Neural cell (in vitro differentiated cells): ENCODE data around the gene RFC4. TPM values are rescaled to one million over a fixed set of nuclear protein-coding genes. Genes with fewer than 3 reads are reported as not detected.

Experiments used
- H2AFZ ChIP-seq: fragments of 200-600, 300-800 bp; sonication (generic), shearing (Covaris generic); 2 replicates; pipeline ENCODE4 v1.6.0; 2014; ENCODE audit warnings: low read depth, mild to moderate bottlenecking, antibody characterized with exemption, low read length, moderate library complexity
- H3F3A ChIP-seq: fragments of 200-600 bp; shearing (Covaris generic); 2 replicates; pipeline ENCODE4 v1.6.1; 2016; ENCODE audit warnings: mild to moderate bottlenecking, moderate library complexity, mixed read lengths, antibody characterized with exemption, low read length; ENCODE audit not compliant: insufficient read depth, poor library complexity, severe bottlenecking
- H3K27ac ChIP-seq: fragments of 200-600, 300-800 bp; sonication (generic), shearing (Covaris generic); 2 replicates; pipeline ENCODE4 v1.5.1; 2014; ENCODE audit warnings: mild to moderate bottlenecking, low read length, moderate library complexity
- H3K27me3 ChIP-seq: fragments of 300-800, 200-600 bp; sonication (generic), shearing (Covaris generic); 2 replicates; pipeline ENCODE4 v1.6.0; 2014; ENCODE audit warnings: mild to moderate bottlenecking, low read depth, low read length, moderate library complexity; ENCODE audit not compliant: insufficient read depth
- H3K36me3 ChIP-seq: fragments of 300-800, 200-600 bp; sonication (generic), shearing (Covaris generic); 2 replicates; pipeline ENCODE4 v1.5.1; 2014; ENCODE audit warnings: mild to moderate bottlenecking, antibody characterized with exemption, low read length, moderate library complexity; ENCODE audit not compliant: insufficient read depth
- H3K4me2 ChIP-seq: fragments of 300-800, 200-600 bp; sonication (generic), shearing (Covaris generic); 2 replicates; pipeline ENCODE4 v1.6.0; 2014; ENCODE audit warnings: mild to moderate bottlenecking, low read length
- H3K4me3 ChIP-seq: fragments of 300-800, 200-600 bp; sonication (generic), shearing (Covaris generic); 2 replicates; pipeline ENCODE4 v1.5.1; 2014; ENCODE audit warnings: mild to moderate bottlenecking, low read length, moderate library complexity
- H3K79me2 ChIP-seq: fragments of 200-600 bp; shearing (Covaris generic); replicated peaks from 2 replicates; pipeline ENCODE4 v1.6.0; 2014; ENCODE audit warnings: mild to moderate bottlenecking, low read length, moderate library complexity; ENCODE audit not compliant: insufficient read depth
- H3K9ac ChIP-seq: fragments of 300-800, 200-600 bp; sonication (generic), shearing (Covaris generic); 2 replicates; pipeline ENCODE4 v1.6.1; 2016; ENCODE audit warnings: mild to moderate bottlenecking, low read length, mixed read lengths
- H3K9me2 ChIP-seq: fragments of 200-600 bp; shearing (Covaris generic); 2 replicates; pipeline ENCODE4 v1.6.1; 2016; ENCODE audit warnings: mild to moderate bottlenecking, low read length, mixed read lengths; ENCODE audit not compliant: insufficient read depth
- H3K9me3 ChIP-seq: fragments of 200-600, 300-800 bp; sonication (generic), shearing (Covaris generic); 2 replicates; pipeline ENCODE4 v1.6.1; 2016; ENCODE audit warnings: mild to moderate bottlenecking, mixed run types, low read length, moderate library complexity, mixed read lengths
- H4K20me1 ChIP-seq: fragments of 200-600 bp; shearing (Covaris generic); 2 replicates; pipeline ENCODE4 v1.6.1; 2016; ENCODE audit warnings: mild to moderate bottlenecking, mixed run types; ENCODE audit not compliant: insufficient read depth
- EP300 ChIP-seq: fragments of 450-650 bp; conservative IDR thresholded peaks from 2 replicates; pipeline ENCODE4 v1.6.1; 2014; ENCODE audit warnings: antibody characterized with exemption, mild to moderate bottlenecking, moderate library complexity; ENCODE audit not compliant: poor library complexity, severe bottlenecking
- EZH2 ChIP-seq: fragments of 200-600, 300-800 bp; shearing (Covaris generic), sonication (generic); IDR thresholded peaks from 2 replicates; pipeline ENCODE4 v1.6.1; 2014; ENCODE audit warnings: antibody characterized with exemption, low read length, borderline replicate concordance, mild to moderate bottlenecking; ENCODE audit not compliant: insufficient read depth, poor library complexity, severe bottlenecking
- MXI1 ChIP-seq: fragments of 450-650 bp; conservative IDR thresholded peaks from 2 replicates; pipeline ENCODE4 v1.6.1; 2014; ENCODE audit warnings: antibody characterized with exemption, mild to moderate bottlenecking; ENCODE audit not compliant: poor library complexity, severe bottlenecking
- POLR2AphosphoS5 ChIP-seq: IDR thresholded peaks from 2 replicates; pipeline ENCODE4 v1.6.1; 2012
- RAD21 ChIP-seq: fragments of 450-650 bp; conservative IDR thresholded peaks from 2 replicates; pipeline ENCODE4 v1.6.1; 2014; ENCODE audit warnings: antibody characterized with exemption, mild to moderate bottlenecking, moderate library complexity
- SMC3 ChIP-seq: fragments of 450-650 bp; conservative IDR thresholded peaks from 2 replicates; pipeline ENCODE4 v1.6.1; 2014; ENCODE audit warnings: antibody characterized with exemption, mild to moderate bottlenecking, moderate library complexity; ENCODE audit not compliant: poor library complexity
- TAF1 ChIP-seq: IDR thresholded peaks from 2 replicates; pipeline ENCODE4 v1.6.1; 2012; ENCODE audit warnings: low read depth
- polyA plus RNA-seq: library from polyadenylated mRNA; depleted of rRNA; stranded (reverse); fragments of >200 nt; gene quantifications from 2 replicates; pipeline ENCODE4 v1.2.3, GENCODE V29; 2014
- TF ChIP-seq, protein P1 (sequence below): IDR thresholded peaks from 2 replicates; pipeline ENCODE4 v1.6.1; 2012; ENCODE audit warnings: borderline replicate concordance
- TF ChIP-seq, protein P2 (sequence below): fragments of 450-650 bp; IDR thresholded peaks from 2 replicates; pipeline ENCODE4 v1.5.1; 2014; ENCODE audit warnings: antibody characterized with exemption, mild to moderate bottlenecking, moderate library complexity; ENCODE audit not compliant: poor library complexity, severe bottlenecking

The RFC4 gene
- polyA plus RNA-seq, 1 donor from 2014 or later: 85.2 TPM

DNA sequence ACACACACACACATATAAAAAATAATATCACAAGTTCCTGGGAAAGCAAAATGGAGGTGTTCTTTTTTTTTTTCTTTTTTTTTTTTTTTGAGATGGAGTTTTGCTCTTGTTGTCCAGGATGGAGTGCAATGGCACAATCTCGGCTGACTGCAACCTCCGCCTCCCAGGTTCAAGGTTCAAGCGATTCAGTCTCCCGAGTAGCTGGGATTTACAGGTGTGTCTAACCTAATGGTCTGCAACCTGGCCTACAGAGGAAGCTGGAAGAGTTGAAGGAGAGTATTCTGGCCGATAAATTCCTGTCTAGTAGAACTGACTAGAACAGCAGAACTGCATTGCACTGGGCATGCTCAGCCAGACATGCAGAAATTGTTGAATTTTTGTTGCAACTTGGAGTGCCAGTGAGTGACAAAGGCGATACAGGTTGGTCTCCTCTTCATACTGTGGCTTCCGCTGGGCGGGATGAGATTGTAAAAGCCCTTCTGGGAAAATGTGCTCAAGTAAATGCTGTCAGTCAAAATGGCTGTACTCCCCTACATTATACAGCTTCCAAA is 45.3 kb downstream of the RFC4 start:
- H4K20me1 ChIP-seq: no peaks in the 10 kb centered on the region
- TF ChIP-seq SMC3 (no peak), RAD21 (no peak), EZH2 (no peak), TAF1 (no peak), POLR2AphosphoS5 (no peak), MXI1 (no peak)
- TF ChIP-seq, protein P1, sequence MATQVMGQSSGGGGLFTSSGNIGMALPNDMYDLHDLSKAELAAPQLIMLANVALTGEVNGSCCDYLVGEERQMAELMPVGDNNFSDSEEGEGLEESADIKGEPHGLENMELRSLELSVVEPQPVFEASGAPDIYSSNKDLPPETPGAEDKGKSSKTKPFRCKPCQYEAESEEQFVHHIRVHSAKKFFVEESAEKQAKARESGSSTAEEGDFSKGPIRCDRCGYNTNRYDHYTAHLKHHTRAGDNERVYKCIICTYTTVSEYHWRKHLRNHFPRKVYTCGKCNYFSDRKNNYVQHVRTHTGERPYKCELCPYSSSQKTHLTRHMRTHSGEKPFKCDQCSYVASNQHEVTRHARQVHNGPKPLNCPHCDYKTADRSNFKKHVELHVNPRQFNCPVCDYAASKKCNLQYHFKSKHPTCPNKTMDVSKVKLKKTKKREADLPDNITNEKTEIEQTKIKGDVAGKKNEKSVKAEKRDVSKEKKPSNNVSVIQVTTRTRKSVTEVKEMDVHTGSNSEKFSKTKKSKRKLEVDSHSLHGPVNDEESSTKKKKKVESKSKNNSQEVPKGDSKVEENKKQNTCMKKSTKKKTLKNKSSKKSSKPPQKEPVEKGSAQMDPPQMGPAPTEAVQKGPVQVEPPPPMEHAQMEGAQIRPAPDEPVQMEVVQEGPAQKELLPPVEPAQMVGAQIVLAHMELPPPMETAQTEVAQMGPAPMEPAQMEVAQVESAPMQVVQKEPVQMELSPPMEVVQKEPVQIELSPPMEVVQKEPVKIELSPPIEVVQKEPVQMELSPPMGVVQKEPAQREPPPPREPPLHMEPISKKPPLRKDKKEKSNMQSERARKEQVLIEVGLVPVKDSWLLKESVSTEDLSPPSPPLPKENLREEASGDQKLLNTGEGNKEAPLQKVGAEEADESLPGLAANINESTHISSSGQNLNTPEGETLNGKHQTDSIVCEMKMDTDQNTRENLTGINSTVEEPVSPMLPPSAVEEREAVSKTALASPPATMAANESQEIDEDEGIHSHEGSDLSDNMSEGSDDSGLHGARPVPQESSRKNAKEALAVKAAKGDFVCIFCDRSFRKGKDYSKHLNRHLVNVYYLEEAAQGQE: no peak
- no peaks in the 10 kb centered on the region for H3K9me3 ChIP-seq
- H3K27me3 ChIP-seq: no peaks in the 10 kb centered on the region
- no peaks in the 10 kb centered on the region for H3F3A ChIP-seq
- no peaks in the 10 kb centered on the region for H3K36me3 ChIP-seq
- H3K9me2 ChIP-seq: no peaks in the 10 kb centered on the region
- H3K4me2 ChIP-seq: no peak overlapping the region
- H3K9ac ChIP-seq: no peak overlapping the region
- no peaks in the 10 kb centered on the region for H3K79me2 ChIP-seq
- H3K27ac ChIP-seq: no peak overlapping the region
- no peak overlapping the region for H2AFZ ChIP-seq
- no peak overlapping the region for H3K4me3 ChIP-seq

DNA sequence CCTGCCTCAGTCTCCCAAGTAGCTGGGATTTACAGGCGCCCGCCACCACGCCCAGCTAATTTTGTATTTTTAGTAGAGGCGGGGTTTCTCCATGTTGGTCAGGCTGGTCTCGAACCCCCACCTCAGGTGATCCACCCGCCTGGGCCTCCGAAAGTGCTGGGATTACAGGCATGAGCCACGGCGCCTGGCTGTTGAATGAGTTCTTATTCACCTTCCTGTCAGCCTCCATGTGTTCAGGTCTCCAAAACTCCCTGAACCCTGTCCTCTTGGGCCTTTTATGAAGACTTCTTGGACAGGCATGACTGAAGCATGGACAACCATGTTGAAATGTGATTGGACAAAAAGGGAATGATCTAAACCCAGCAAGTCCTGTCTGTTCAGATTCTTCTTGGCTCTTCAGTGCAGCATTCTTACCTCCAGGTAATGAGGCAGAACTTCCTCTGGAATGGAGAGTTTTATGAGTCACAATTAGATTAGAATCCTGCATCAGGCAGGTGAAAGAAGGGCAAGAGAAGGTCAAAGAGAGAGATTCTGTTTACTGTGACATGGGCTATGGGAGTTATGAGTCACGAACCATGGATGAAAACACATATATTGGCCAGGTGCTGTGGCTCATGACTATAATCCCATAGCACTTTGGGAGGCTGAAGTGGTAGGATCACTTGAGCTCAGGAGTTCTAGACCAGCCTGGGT is 46.0 kb downstream of the RFC4 start:
- no peaks in the 10 kb centered on the region for H3K9me2 ChIP-seq
- no peak overlapping the region for H2AFZ ChIP-seq
- no peak overlapping the region for H3K4me2 ChIP-seq
- no peak overlapping the region for H3K9ac ChIP-seq
- TF ChIP-seq TAF1 (no peak), EP300 (no peak), EZH2 (no peak), MXI1 (no peak), POLR2AphosphoS5 (no peak), SMC3 (no peak), RAD21 (no peak)
- TF ChIP-seq, protein P1: no peak
- TF ChIP-seq, protein P2, sequence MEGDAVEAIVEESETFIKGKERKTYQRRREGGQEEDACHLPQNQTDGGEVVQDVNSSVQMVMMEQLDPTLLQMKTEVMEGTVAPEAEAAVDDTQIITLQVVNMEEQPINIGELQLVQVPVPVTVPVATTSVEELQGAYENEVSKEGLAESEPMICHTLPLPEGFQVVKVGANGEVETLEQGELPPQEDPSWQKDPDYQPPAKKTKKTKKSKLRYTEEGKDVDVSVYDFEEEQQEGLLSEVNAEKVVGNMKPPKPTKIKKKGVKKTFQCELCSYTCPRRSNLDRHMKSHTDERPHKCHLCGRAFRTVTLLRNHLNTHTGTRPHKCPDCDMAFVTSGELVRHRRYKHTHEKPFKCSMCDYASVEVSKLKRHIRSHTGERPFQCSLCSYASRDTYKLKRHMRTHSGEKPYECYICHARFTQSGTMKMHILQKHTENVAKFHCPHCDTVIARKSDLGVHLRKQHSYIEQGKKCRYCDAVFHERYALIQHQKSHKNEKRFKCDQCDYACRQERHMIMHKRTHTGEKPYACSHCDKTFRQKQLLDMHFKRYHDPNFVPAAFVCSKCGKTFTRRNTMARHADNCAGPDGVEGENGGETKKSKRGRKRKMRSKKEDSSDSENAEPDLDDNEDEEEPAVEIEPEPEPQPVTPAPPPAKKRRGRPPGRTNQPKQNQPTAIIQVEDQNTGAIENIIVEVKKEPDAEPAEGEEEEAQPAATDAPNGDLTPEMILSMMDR: no peak
- no peak overlapping the region for H3K4me3 ChIP-seq
- no peaks in the 10 kb centered on the region for H3K27me3 ChIP-seq
- H3K79me2 ChIP-seq: no peaks in the 10 kb centered on the region
- no peaks in the 10 kb centered on the region for H3F3A ChIP-seq
- H3K36me3 ChIP-seq: no peaks in the 10 kb centered on the region
- no peaks in the 10 kb centered on the region for H4K20me1 ChIP-seq
- no peaks in the 10 kb centered on the region for H3K9me3 ChIP-seq
- H3K27ac ChIP-seq: no peak overlapping the region
